Smooth muscle cell of the umbilical artery (primary cell): ENCODE measurements around the gene BARX2. TPM values are rescaled to one million over a fixed set of nuclear protein-coding genes. Genes with fewer than 3 reads are reported as not detected.

Experiments used
- total RNA-seq: library from RNA; depleted of rRNA; stranded (reverse); fragments of >200 nt; gene quantifications from 2 replicates; pipeline ENCODE4 v1.2.3, GENCODE V29; 2014

The BARX2 gene, protein sequence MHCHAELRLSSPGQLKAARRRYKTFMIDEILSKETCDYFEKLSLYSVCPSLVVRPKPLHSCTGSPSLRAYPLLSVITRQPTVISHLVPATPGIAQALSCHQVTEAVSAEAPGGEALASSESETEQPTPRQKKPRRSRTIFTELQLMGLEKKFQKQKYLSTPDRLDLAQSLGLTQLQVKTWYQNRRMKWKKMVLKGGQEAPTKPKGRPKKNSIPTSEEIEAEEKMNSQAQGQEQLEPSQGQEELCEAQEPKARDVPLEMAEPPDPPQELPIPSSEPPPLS
- total RNA-seq, result not detected in 2 replicates

DNA sequence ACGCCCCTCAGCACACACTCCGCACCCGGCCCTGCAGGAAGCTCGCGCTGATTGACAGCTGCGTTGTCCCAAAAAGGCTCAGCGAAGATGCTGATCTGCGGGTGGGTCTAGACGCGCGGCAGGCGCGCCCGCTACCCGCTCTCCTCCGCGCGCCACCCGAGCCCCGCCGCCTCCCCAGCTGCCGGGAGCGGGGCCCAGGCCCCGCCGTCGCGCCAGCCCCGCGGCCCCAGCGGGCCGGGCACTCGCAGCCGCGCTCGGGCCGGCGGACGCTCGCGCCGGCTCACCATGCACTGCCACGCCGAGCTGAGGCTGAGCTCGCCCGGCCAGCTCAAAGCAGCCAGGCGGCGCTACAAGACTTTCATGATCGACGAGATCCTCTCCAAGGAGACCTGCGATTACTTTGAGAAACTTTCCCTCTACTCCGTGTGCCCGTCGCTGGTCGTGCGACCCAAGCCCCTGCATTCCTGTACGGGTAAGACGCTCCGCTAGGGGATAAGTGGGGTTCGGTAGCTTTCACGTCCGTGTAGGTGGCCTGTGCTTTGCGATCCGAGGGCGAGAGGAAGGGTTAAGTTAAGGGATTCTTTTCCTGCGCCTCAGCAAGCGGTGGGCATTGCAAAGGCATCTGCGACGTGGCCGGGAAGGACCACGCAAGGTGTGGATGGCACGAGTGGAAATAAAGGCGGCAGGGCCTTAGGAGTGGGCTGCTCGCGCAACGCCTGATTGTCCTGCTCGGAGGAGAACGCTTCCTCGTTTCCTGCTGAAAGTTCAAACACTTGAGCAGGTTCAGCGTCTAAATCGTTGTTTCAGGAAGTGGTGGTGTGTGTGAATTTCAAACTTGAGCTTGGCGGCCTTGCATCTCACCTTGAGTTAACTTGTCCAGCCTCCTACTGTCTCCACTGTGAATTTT, at the start of gene BARX2:
Gene BARX2, plus strand, starts transcription at position 98 of the 907 bp plus-strand sequence. Its CDS starts 188 bp downstream, at position 286.

Other genes starting within 250 kb of the BARX2 start
- gene ARHGAP32, start 183.5 kb upstream of the BARX2 start, total RNA-seq, result 23.5 and 27.3 TPM in 2 replicates